Esophagus muscularis mucosa (tissue), 4 donors: ENCODE measurements around the gene MPHOSPH8. TPM values are rescaled to one million over a fixed set of nuclear protein-coding genes. Genes with fewer than 3 reads are reported as not detected.

Experiments
- DNase-seq: peaks from one replicate; pipeline ENCODE4 v3.0.0-alpha.2; 2017; ENCODE audit errors: extremely low spot score
- H3K27ac ChIP-seq, 4 donors: fragments of 200-600 bp; sonication (generic); replicated peaks in 1 of 4; 1 replicate in 3 of 4; 2 replicates in 1 of 4; pipeline ENCODE4 v1.5.1; 2016 to 2019; ENCODE audit warnings: mild to moderate bottlenecking in 1 of 4
- H3K27me3 ChIP-seq, 4 donors: fragments of 200-600 bp; sonication (generic); one replicate each; pipeline versions ENCODE4 v1.5.1 to v1.6.0; 2016 to 2019
- H3K36me3 ChIP-seq, 4 donors: fragments of 200-600 bp; sonication (generic); one replicate each; pipeline ENCODE4 v1.5.1; 2016 to 2019
- H3K4me1 ChIP-seq, 4 donors: fragments of 200-600 bp; sonication (generic); one replicate each; pipeline ENCODE4 v1.5.1; 2016 to 2019
- H3K4me3 ChIP-seq, 4 donors: fragments of 200-600 bp; sonication (generic); 1 replicate in 2 of 4; 2 replicates in 2 of 4; pipeline ENCODE4 v1.5.1; 2016 to 2019; ENCODE audit warnings: mild to moderate bottlenecking in 4 of 4, moderate library complexity in 1 of 4
- H3K9me3 ChIP-seq, 4 donors: fragments of 200-600 bp; sonication (generic); 1 replicate in 3 of 4; 2 replicates in 1 of 4; pipeline ENCODE4 v1.5.1; 2016 to 2019
- CTCF ChIP-seq, 3 experiments: fragments of 200-600 bp in 2 of 3; fragments of 450-650 bp in 1 of 3; sonication (generic) in 2 of 3; IDR thresholded peaks; one replicate each; pipeline ENCODE4 v1.5.1; 2017 to 2019; ENCODE audit warnings: antibody characterized with exemption in 3 of 3, mild to moderate bottlenecking in 2 of 3, moderate library complexity in 1 of 3
- EP300 ChIP-seq: sonication (generic); formaldehyde crosslinking; IDR thresholded peaks from one replicate; pipeline ENCODE4 v1.6.1; 2017; ENCODE audit warnings: antibody characterized with exemption
- POLR2A ChIP-seq: fragments of 450-650 bp; IDR thresholded peaks from one replicate; pipeline ENCODE4 v1.6.1; 2017; ENCODE audit warnings: antibody characterized with exemption, moderate library complexity, mild to moderate bottlenecking, low read depth
- POLR2AphosphoS5 ChIP-seq, 2 donors: sonication (generic); formaldehyde crosslinking; IDR thresholded peaks; one replicate each; pipeline ENCODE4 v1.6.1; 2017; ENCODE audit warnings: antibody characterized with exemption in 2 of 2
- WGBS: methylation state at CpG from one replicate; pipeline ENCODE4 v1.1.5; 2018; 5-methylcytosine and 5-hydroxymethylcytosine counted together
- intact Hi-C: fragments of 100-400 bp; cut with DNase I; formaldehyde crosslinking; loops from one replicate; pipeline ENCODE4 v1.15.1; 2023
- total RNA-seq, 4 donors: library from RNA; depleted of rRNA; stranded (reverse); fragments of >200 nt; gene quantifications; one replicate each; pipeline versions ENCODE4 v1.1.0 to v1.2.1, GENCODE V29; 2016

MPHOSPH8 gene
- total RNA-seq, 4 donors from 2014 or later, result 34.1 to 40.3 (median 39.0) TPM

- TF ChIP-seq CTCF (IDR thresholded peaks at IDR 0.05), result no peak
- TF ChIP-seq POLR2AphosphoS5 (IDR thresholded peaks at IDR 0.05), result no peak
- no peak for TF ChIP-seq EP300
- no peak for TF ChIP-seq POLR2A
- Histone ChIP-seq H3K4me3 (no peak overlapping the region), H3K4me1 (peaks cover 0 to 8% (median 0%) of the 10 kb centered on the region in 4 donors), H3K27ac (no peak overlapping the region), H3K27me3 (no peaks in the 10 kb centered on the region), H3K36me3 (peaks cover 64 to 99% (median 97%) of the 10 kb centered on the region in 4 donors), H3K9me3 (no peaks in the 10 kb centered on the region)
- WGBS, result 93% methylated on average over 9 of the region's 9 CpGs
- intact Hi-C loops, result no loop called here
- no peak for DNase-seq
These were observed 35.3 kb downstream of the MPHOSPH8 start for GRCh38 chr13:19668778-19669177.

GRCh38 chr13:19670147-19670546 is 36.7 kb downstream of the MPHOSPH8 start:
- H3K4me3 ChIP-seq, result no peak overlapping the region
- peaks cover 0 to under 1% (median 0%) of the 10 kb centered on the region in 4 donors for H3K4me1 ChIP-seq
- no peak for TF ChIP-seq CTCF (IDR thresholded peaks at IDR 0.05)
- no peak for TF ChIP-seq POLR2AphosphoS5 (IDR thresholded peaks at IDR 0.05)
- no peak for TF ChIP-seq POLR2A
- no peak for TF ChIP-seq EP300
- peaks cover 64 to 99% (median 97%) of the 10 kb centered on the region in 4 donors for H3K36me3 ChIP-seq
- intact Hi-C loops, result loop anchor here (10.0 kb wide), 2 partner anchors 115 to 195 kb away; partner anchors contain the start of genes PSPC1 and ZMYM5
- no peaks in the 10 kb centered on the region for H3K9me3 ChIP-seq
- DNase-seq, result no peak
- no peaks in the 10 kb centered on the region for H3K27me3 ChIP-seq
- no peak overlapping the region for H3K27ac ChIP-seq
- WGBS, result 60% methylated on average over 3 of the region's 3 CpGs

GRCh38 chr13:19672990-19673389 is 39.5 kb downstream of the MPHOSPH8 start:
- DNase-seq, result no peak
- no peak overlapping the region for H3K4me3 ChIP-seq
- H3K9me3 ChIP-seq, result no peaks in the 10 kb centered on the region
- H3K4me1 ChIP-seq, result no peaks in the 10 kb centered on the region
- no peak overlapping the region for H3K27ac ChIP-seq
- WGBS, result 50% methylated on average over 5 of the region's 5 CpGs
- H3K27me3 ChIP-seq, result no peaks in the 10 kb centered on the region
- intact Hi-C loops, result loop anchor here (10.0 kb wide), 2 partner anchors 112 to 192 kb away; partner anchors contain the start of genes PSPC1 and ZMYM5
- TF ChIP-seq POLR2AphosphoS5 (IDR thresholded peaks at IDR 0.05), result no peak
- no peak for TF ChIP-seq POLR2A
- no peak for TF ChIP-seq CTCF (IDR thresholded peaks at IDR 0.05)
- no peak for TF ChIP-seq EP300
- peaks cover 44 to 86% (median 77%) of the 10 kb centered on the region in 4 donors for H3K36me3 ChIP-seq

- Histone ChIP-seq H3K9me3 (no peaks in the 10 kb centered on the region), H3K4me3 (no peak overlapping the region), H3K4me1 (no peaks in the 10 kb centered on the region), H3K27ac (no peak overlapping the region), H3K36me3 (peaks cover 37 to 83% (median 71%) of the 10 kb centered on the region in 4 donors), H3K27me3 (no peaks in the 10 kb centered on the region)
- intact Hi-C loops, result loop anchor here (10.0 kb wide), 2 partner anchors 111 to 191 kb away; partner anchors contain the start of genes PSPC1 and ZMYM5
- 87% methylated on average over 11 of the region's 11 CpGs for WGBS
- no peak for DNase-seq
- TF ChIP-seq EP300, result no peak
- no peak for TF ChIP-seq POLR2A
- no peak for TF ChIP-seq CTCF (IDR thresholded peaks at IDR 0.05)
- no peak for TF ChIP-seq POLR2AphosphoS5 (IDR thresholded peaks at IDR 0.05)
These were observed 40.3 kb downstream of the MPHOSPH8 start for GRCh38 chr13:19673473-19674430.
